ENCODE results near the gene GAL3ST1.
A peak's percentile ranks its signal among the peaks of the same experiment; 100 is the strongest.
"Not testable (repeated sequence)": the region's sequence is repeated elsewhere in the genome, so short reads cannot be mapped to it uniquely, and the experiment has no call there.

GAL3ST1 gene

GRCh38 chr22:30596199-30596598 lies 21.7 kb upstream of the GAL3ST1 start:
- no peak for DNase-seq

GRCh38 chr22:30592360-30592713 lies 17.9 kb upstream of the GAL3ST1 start:
- not testable (repeated sequence) for DNase-seq

- peak; percentile 95 for DNase-seq
Measured at GRCh38 chr22:30591588-30592359, 17.3 kb upstream of the GAL3ST1 start, which contains the start of gene PES1. TSS of gene PES1 (minus strand) at chr22:30591910. CDS start at chr22:30591833, 77 bp downstream.

- peak in 1 of 2 donors; percentile 10 for DNase-seq
Measured at GRCh38 chr22:30591191-30591587, 16.7 kb upstream of the GAL3ST1 start.

GRCh38 chr22:30586414-30586813 lies 11.9 kb upstream of the GAL3ST1 start:
- DNase-seq, result no peak

GRCh38 chr22:30584441-30584840 lies 10.0 kb upstream of the GAL3ST1 start:
- no peak for DNase-seq

- no peak for DNase-seq
Measured at GRCh38 chr22:30582788-30583545, 8.5 kb upstream of the GAL3ST1 start.

- no peak for DNase-seq
Measured at GRCh38 chr22:30582051-30582450, 7.6 kb upstream of the GAL3ST1 start.

- no peak for DNase-seq
Measured at GRCh38 chr22:30580896-30581295, 6.4 kb upstream of the GAL3ST1 start.

- DNase-seq, result no peak
Measured at GRCh38 chr22:30578481-30578880, 4.0 kb upstream of the GAL3ST1 start.

- DNase-seq, result no peak
Measured at GRCh38 chr22:30575859-30576258, 1.4 kb upstream of the GAL3ST1 start.

- no peak for DNase-seq
Measured at GRCh38 chr22:30574997-30575671, 669 bp upstream of the GAL3ST1 start.

GRCh38 chr22:30573594-30574094 lies 821 bp downstream of the GAL3ST1 start:
- DNase-seq, result no peak

- DNase-seq, result no peak
Measured at GRCh38 chr22:30572840-30573593, 1.4 kb downstream of the GAL3ST1 start.

- DNase-seq, result no peak
Measured at GRCh38 chr22:30572210-30572609, 2.3 kb downstream of the GAL3ST1 start.

- DNase-seq, result no peak
Measured at GRCh38 chr22:30569674-30570202, 4.7 kb downstream of the GAL3ST1 start.

GRCh38 chr22:30568137-30568805 lies 6.2 kb downstream of the GAL3ST1 start:
- DNase-seq, result no peak

GRCh38 chr22:30567277-30567676 lies 7.2 kb downstream of the GAL3ST1 start:
- DNase-seq, result not testable (repeated sequence)

GRCh38 chr22:30566125-30566524 lies 8.3 kb downstream of the GAL3ST1 start:
- DNase-seq, result no peak

- no peak for DNase-seq
Measured at GRCh38 chr22:30565341-30565740, 9.1 kb downstream of the GAL3ST1 start.

- DNase-seq, result no peak
Measured at GRCh38 chr22:30564761-30565119, 9.7 kb downstream of the GAL3ST1 start.

All from activated CD4-positive, alpha-beta T cell treated with anti-CD3 and anti-CD28 coated beads for 4 hours (primary cell).